Cerebellar cortex (tissue), 1 donor: Measurements from ENCODE around the gene FBXO31.
A peak's percentile ranks its signal among the peaks of the same experiment; 100 is the strongest.
"Not testable (repeated sequence)": the region's sequence is repeated elsewhere in the genome, so short reads cannot be mapped to it uniquely, and the experiment has no call there.

Experiments
- DNase-seq: peaks from one replicate; pipeline ENCODE4 v3.0.0-alpha.2; 2015; ENCODE audit warnings: low spot score

FBXO31 gene

GRCh38 chr16:87384162-87384874 is 742 bp upstream of the FBXO31 start:
- DNase-seq = no peak

- DNase-seq = no peak
Measured at GRCh38 chr16:87382023-87382785, 1.4 kb downstream of the FBXO31 start.

- DNase-seq = no peak
Measured at GRCh38 chr16:87380881-87381280, 2.7 kb downstream of the FBXO31 start.

GRCh38 chr16:87380403-87380802 is 3.2 kb downstream of the FBXO31 start:
- no peak for DNase-seq

DNA sequence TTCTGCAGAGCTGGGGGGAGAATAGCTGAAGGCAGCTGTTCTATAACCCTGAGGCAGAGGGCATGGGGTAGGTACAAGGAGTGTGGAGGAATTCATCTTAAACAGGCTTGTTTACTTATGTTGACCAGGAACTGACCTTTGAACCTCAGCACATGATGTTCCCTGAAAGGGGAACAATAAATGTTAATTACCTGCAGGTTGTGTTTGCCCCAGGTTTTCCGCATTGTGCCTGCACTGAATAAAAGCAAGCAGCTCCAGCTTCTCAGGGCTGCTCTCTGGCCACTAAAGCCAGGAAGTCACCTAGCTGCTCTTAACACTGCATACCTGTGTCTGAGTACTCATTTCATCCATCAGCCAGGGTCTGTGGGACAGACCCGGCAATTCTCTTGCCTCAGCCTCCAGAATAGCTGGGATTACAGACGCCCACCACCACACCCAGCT is 4.2 kb downstream of the FBXO31 start:
- DNase-seq = not testable (repeated sequence)

- no peak for DNase-seq
Measured at GRCh38 chr16:87376660-87377059, 6.9 kb downstream of the FBXO31 start.

- peak; percentile 63 for DNase-seq
Measured at GRCh38 chr16:87375426-87376135, 8.0 kb downstream of the FBXO31 start.

- peak; percentile 64 for DNase-seq
Measured at GRCh38 chr16:87374313-87374712, 9.3 kb downstream of the FBXO31 start.

GRCh38 chr16:87372305-87372704 is 11.3 kb downstream of the FBXO31 start:
- DNase-seq = no peak

DNA sequence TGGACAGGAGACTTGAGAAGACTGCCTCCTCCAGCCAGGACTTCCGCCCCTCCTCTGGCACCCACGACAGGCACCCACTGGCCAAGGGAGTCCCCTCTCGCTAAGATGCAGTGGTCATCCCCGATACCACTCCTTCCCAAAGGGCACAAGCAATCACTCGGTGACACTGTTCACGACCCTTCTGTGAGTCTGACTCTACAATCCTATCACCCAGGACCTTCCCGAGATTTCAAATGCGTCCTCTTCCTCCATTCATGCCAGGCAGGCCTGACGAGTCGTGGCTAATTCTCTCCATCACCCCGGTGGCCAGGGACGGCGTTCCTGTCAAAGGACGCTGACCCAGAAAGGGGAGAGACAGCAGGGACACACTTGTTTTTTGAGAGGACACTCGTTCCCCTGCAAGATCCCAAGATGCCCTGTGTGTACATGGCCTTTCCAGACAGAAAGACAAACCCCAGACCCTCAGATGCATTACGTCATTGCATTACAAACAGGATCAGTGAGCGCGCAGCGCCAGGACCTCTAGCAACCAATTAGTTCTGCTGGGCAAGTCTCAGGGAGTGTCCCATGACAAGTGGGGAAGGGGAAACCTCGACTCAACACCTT is 12.2 kb downstream of the FBXO31 start:
- no peak for DNase-seq

DNA sequence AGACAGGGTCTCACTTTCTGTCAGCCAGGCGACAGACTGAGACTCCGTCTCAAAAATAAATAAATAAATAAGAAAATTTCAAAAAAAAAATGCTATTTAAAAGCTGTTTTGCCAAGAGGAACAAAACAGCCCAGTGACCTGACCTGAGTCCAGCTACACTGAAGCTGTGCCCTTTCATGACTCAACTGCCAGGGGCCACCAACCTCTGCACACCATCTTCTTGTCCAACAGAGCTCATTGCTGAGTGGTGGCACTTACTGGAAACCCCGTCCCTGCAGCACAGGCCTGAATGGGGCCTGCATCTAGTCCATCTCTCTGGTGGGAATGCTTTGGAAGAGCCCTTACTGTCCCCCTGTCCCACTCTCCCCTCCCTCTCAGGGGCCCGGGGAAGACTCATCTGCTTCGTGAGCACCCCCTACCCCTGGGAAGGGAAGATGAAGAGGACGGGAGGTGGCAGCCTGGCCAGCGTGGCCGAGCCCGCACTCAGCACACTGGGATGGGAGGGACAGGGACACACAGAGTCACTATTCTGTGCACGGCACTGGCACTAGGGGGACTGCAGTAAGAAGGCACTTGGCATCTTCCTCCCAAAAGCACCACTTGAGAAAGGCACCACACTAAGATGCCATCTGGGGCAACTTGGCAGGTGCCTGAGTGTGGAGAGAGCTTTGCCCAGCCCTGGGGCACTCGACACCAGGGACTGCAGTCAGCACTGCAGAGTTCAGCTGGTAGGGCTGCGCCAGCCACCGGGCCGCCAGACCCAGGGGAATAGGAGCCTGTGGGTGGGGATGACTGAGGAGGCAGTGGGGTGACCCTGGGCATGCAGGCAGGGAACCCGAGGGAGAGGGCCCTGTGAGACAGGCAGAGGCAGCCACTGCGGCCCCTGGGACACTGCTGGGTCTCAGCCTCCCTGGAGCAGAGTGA is 13.5 kb downstream of the FBXO31 start:
- peak; percentile 97 for DNase-seq

- peak; percentile 94 for DNase-seq
Measured at GRCh38 chr16:87369117-87369765, 14.3 kb downstream of the FBXO31 start.

GRCh38 chr16:87368029-87368770 is 15.4 kb downstream of the FBXO31 start:
- DNase-seq = no peak

GRCh38 chr16:87367529-87367928 is 16.0 kb downstream of the FBXO31 start:
- peak; percentile 73 for DNase-seq

GRCh38 chr16:87366930-87367329 is 16.6 kb downstream of the FBXO31 start:
- DNase-seq = no peak

GRCh38 chr16:87366288-87366687 is 17.3 kb downstream of the FBXO31 start:
- DNase-seq = no peak

DNA sequence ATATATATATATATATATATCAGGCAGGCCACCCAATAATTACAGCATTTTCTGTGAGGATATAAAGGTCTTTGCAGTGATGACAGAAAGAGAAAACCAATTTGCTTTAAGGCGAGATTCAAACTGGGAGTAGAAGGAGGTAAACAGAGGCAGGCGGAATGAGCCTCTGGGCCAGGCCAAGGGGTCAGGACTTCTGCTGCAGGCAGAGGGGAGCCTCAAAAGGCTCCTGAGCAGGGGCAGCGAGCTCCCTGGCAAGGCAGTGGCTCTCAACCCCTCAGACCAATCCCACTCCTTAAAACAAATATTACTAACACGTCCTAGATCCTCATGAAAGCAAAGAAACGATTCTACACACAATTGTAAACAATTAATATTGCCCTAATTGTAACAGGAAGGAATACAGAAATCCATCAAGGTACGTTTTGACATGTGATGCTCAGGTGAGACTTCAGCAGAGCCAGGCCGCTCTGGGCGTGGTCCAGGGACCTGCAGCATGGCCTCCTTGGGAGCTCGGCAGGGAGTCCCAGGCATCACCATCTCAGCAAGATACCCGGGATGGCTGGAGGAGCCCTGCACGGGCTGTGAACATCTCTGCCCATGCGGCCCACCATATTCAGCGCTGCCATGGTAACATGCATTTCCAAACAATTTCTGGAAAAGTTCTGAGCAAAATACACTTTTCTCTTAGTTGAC is 18.4 kb downstream of the FBXO31 start:
- no peak for DNase-seq

GRCh38 chr16:87363771-87364455 is 19.7 kb downstream of the FBXO31 start:
- DNase-seq = peak; percentile 94
